ENCODE measurements around the gene TRIM31.
A peak's percentile ranks its signal among the peaks of the same experiment; 100 is the strongest.

Gene TRIM31

DNA sequence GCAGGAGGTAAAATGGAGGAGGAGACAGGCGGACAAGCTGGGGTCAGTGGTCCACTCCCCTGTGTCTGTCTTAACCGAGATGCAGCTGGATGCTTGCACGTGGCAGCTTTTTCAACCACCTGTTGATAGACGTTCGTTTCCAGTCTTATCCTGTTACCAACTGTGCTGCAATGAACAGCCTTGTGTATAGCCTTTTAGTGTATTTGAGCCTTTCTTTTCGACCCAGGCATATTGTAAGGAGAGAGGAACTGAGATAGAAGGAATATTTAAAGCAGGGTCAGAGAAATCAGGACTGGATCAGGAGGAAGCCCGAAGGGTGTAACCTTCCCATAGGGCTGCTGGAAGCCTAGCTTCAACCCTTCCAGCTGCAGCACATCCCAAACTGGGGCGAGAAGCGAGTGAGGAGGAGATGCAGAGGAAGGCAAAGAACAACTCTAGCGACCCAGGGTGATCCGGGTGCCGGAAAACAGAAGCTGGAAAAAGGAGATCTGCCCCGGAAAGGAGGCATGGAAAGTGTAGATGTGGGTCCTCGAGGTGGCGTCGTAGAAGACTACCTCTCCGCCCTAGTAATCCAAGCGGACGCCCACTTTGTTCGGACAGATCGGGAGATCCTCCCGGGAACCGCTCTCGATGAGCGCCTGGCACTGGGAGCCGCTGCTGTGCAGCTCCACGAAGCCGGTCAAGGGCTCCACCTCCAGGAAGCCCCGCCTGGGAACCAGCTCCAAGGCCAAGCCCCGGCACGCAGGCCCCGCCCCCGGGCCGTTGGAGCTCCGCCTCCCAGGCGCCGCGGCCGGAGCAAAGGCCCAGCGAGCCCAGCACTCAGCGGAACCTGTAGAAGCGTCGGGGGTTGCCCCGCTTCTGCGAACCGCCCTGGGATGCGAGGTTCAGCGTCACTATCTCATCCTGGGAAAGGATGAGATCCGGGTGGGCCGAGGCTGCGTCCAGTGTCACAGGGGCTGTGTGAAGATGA, 11.2 kb downstream of the TRIM31 start (continued):
- TF ChIP-seq ZNF677 (tag by site-specific recombination; IDR thresholded peaks at IDR 0.05), result no peak
- TF ChIP-seq ZNF707 (tag by site-specific recombination; IDR thresholded peaks at IDR 0.05), result no peak
- TF ChIP-seq ZNF174 (tag by site-specific recombination; IDR thresholded peaks at IDR 0.05), result no peak
- TF ChIP-seq ZNF521 (tag by site-specific recombination; IDR thresholded peaks at IDR 0.05), result no peak
- no peak for TF ChIP-seq ZNF248 (tag by site-specific recombination; IDR thresholded peaks at IDR 0.05)
- TF ChIP-seq, protein P1, sequence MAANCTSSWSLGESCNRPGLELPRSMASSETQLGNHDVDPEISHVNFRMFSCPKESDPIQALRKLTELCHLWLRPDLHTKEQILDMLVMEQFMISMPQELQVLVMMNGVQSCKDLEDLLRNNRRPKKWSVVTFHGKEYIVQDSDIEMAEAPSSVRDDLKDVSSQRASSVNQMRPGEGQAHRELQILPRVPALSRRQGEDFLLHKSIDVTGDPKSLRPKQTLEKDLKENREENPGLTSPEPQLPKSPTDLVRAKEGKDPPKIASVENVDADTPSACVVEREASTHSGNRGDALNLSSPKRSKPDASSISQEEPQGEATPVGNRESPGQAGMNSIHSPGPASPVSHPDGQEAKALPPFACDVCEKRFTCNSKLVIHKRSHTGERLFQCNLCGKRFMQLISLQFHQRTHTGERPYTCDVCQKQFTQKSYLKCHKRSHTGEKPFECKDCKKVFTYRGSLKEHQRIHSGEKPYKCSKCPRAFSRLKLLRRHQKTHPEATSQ (tag by site-specific recombination; IDR thresholded peaks at IDR 0.05), result no peak
- no peak for TF ChIP-seq ZNF791 (tag by site-specific recombination; IDR thresholded peaks at IDR 0.05)
- TF ChIP-seq ZNF354C (tag by site-specific recombination; IDR thresholded peaks at IDR 0.05; ENCODE audit: borderline replicate concordance, low read depth), result no peak
- no peak for TF ChIP-seq ZFP3 (tag by site-specific recombination; IDR thresholded peaks at IDR 0.05; ENCODE audit: low read depth)
- TF ChIP-seq, protein P2, sequence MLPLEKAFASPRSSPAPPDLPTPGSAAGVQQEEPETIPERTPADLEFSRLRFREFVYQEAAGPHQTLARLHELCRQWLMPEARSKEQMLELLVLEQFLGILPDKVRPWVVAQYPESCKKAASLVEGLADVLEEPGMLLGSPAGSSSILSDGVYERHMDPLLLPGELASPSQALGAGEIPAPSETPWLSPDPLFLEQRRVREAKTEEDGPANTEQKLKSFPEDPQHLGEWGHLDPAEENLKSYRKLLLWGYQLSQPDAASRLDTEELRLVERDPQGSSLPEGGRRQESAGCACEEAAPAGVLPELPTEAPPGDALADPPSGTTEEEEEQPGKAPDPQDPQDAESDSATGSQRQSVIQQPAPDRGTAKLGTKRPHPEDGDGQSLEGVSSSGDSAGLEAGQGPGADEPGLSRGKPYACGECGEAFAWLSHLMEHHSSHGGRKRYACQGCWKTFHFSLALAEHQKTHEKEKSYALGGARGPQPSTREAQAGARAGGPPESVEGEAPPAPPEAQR (tag by site-specific recombination; IDR thresholded peaks at IDR 0.05), result no peak
- TF ChIP-seq ZNF19 (tag by site-specific recombination; IDR thresholded peaks at IDR 0.05; ENCODE audit: low read depth), result no peak
- TF ChIP-seq HOXA7 (CRISPR knock-in tag; IDR thresholded peaks at IDR 0.05; ENCODE audit: borderline replicate concordance), result no peak
- TF ChIP-seq ZNF558 (tag by site-specific recombination; IDR thresholded peaks at IDR 0.05), result no peak
- TF ChIP-seq, protein P3, sequence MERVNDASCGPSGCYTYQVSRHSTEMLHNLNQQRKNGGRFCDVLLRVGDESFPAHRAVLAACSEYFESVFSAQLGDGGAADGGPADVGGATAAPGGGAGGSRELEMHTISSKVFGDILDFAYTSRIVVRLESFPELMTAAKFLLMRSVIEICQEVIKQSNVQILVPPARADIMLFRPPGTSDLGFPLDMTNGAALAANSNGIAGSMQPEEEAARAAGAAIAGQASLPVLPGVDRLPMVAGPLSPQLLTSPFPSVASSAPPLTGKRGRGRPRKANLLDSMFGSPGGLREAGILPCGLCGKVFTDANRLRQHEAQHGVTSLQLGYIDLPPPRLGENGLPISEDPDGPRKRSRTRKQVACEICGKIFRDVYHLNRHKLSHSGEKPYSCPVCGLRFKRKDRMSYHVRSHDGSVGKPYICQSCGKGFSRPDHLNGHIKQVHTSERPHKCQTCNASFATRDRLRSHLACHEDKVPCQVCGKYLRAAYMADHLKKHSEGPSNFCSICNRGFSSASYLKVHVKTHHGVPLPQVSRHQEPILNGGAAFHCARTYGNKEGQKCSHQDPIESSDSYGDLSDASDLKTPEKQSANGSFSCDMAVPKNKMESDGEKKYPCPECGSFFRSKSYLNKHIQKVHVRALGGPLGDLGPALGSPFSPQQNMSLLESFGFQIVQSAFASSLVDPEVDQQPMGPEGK (tag by site-specific recombination; IDR thresholded peaks at IDR 0.05), result peak; percentile 67
- TF ChIP-seq ZNF571 (tag by site-specific recombination; IDR thresholded peaks at IDR 0.05), result no peak
- TF ChIP-seq, protein P4, sequence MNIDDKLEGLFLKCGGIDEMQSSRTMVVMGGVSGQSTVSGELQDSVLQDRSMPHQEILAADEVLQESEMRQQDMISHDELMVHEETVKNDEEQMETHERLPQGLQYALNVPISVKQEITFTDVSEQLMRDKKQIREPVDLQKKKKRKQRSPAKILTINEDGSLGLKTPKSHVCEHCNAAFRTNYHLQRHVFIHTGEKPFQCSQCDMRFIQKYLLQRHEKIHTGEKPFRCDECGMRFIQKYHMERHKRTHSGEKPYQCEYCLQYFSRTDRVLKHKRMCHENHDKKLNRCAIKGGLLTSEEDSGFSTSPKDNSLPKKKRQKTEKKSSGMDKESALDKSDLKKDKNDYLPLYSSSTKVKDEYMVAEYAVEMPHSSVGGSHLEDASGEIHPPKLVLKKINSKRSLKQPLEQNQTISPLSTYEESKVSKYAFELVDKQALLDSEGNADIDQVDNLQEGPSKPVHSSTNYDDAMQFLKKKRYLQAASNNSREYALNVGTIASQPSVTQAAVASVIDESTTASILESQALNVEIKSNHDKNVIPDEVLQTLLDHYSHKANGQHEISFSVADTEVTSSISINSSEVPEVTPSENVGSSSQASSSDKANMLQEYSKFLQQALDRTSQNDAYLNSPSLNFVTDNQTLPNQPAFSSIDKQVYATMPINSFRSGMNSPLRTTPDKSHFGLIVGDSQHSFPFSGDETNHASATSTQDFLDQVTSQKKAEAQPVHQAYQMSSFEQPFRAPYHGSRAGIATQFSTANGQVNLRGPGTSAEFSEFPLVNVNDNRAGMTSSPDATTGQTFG (tag by site-specific recombination; IDR thresholded peaks at IDR 0.05; ENCODE audit: borderline replicate concordance), result no peak
- TF ChIP-seq ZNF585B (tag by site-specific recombination; IDR thresholded peaks at IDR 0.05), result no peak
- TF ChIP-seq, protein P5, sequence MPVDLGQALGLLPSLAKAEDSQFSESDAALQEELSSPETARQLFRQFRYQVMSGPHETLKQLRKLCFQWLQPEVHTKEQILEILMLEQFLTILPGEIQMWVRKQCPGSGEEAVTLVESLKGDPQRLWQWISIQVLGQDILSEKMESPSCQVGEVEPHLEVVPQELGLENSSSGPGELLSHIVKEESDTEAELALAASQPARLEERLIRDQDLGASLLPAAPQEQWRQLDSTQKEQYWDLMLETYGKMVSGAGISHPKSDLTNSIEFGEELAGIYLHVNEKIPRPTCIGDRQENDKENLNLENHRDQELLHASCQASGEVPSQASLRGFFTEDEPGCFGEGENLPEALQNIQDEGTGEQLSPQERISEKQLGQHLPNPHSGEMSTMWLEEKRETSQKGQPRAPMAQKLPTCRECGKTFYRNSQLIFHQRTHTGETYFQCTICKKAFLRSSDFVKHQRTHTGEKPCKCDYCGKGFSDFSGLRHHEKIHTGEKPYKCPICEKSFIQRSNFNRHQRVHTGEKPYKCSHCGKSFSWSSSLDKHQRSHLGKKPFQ (tag by site-specific recombination; IDR thresholded peaks at IDR 0.05), result no peak
- TF ChIP-seq ZNF37A (tag by site-specific recombination; IDR thresholded peaks at IDR 0.05), result no peak
- TF ChIP-seq, protein P6, sequence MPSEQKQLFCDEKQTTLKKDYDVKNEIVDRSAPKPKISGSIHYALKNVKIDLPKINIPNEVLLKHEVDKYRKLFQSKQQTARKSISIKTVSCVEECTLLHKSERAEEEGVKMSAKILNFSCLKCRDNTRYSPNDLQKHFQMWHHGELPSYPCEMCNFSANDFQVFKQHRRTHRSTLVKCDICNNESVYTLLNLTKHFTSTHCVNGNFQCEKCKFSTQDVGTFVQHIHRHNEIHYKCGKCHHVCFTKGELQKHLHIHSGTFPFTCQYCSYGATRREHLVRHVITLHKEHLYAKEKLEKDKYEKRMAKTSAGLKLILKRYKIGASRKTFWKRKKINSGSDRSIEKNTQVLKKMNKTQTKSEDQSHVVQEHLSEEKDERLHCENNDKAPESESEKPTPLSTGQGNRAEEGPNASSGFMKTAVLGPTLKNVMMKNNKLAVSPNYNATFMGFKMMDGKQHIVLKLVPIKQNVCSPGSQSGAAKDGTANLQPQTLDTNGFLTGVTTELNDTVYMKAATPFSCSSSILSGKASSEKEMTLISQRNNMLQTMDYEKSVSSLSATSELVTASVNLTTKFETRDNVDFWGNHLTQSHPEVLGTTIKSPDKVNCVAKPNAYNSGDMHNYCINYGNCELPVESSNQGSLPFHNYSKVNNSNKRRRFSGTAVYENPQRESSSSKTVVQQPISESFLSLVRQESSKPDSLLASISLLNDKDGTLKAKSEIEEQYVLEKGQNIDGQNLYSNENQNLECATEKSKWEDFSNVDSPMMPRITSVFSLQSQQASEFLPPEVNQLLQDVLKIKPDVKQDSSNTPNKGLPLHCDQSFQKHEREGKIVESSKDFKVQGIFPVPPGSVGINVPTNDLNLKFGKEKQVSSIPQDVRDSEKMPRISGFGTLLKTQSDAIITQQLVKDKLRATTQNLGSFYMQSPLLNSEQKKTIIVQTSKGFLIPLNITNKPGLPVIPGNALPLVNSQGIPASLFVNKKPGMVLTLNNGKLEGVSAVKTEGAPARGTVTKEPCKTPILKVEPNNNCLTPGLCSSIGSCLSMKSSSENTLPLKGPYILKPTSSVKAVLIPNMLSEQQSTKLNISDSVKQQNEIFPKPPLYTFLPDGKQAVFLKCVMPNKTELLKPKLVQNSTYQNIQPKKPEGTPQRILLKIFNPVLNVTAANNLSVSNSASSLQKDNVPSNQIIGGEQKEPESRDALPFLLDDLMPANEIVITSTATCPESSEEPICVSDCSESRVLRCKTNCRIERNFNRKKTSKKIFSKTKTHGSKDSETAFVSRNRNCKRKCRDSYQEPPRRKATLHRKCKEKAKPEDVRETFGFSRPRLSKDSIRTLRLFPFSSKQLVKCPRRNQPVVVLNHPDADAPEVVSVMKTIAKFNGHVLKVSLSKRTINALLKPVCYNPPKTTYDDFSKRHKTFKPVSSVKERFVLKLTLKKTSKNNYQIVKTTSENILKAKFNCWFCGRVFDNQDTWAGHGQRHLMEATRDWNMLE (tag by site-specific recombination; conservative IDR thresholded peaks at IDR 0.05; ENCODE audit: low read depth), result no peak
- TF ChIP-seq ZNF146 (tag by site-specific recombination; IDR thresholded peaks at IDR 0.05), result no peak
- TF ChIP-seq, protein P7, sequence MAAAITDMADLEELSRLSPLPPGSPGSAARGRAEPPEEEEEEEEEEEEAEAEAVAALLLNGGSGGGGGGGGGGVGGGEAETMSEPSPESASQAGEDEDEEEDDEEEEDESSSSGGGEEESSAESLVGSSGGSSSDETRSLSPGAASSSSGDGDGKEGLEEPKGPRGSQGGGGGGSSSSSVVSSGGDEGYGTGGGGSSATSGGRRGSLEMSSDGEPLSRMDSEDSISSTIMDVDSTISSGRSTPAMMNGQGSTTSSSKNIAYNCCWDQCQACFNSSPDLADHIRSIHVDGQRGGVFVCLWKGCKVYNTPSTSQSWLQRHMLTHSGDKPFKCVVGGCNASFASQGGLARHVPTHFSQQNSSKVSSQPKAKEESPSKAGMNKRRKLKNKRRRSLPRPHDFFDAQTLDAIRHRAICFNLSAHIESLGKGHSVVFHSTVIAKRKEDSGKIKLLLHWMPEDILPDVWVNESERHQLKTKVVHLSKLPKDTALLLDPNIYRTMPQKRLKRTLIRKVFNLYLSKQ (tag by site-specific recombination; IDR thresholded peaks at IDR 0.05; ENCODE audit: borderline replicate concordance), result no peak
